SU-DHL-6 (cell line): Measurements from ENCODE around the gene ITGB8.

Source experiments
- CTCF ChIP-seq: fragments of 200-600 bp; sonication (generic); IDR thresholded peaks from one replicate; pipeline ENCODE4 v1.5.1; 2017; ENCODE audit warnings: antibody characterized with exemption, mild to moderate bottlenecking, low read length, moderate library complexity; ENCODE audit not compliant: insufficient read depth, poor library complexity, severe bottlenecking
- EZH2phosphoT487 ChIP-seq: fragments of 200-600 bp; sonication (generic), shearing (Covaris generic); conservative IDR thresholded peaks from 2 replicates; pipeline ENCODE4 v1.6.1; 2018; ENCODE audit warnings: mild to moderate bottlenecking, antibody characterized with exemption, low read length, moderate library complexity, mixed read lengths

- no peak for TF ChIP-seq CTCF
- TF ChIP-seq EZH2phosphoT487, result no peak
These were observed 13.2 kb downstream of the ITGB8 start for GRCh38 chr7:20343941-20344340.
